Keratinocyte (primary cell): Measurements from ENCODE around the gene APBB2.

Experiments
- EZH2 ChIP-seq: IDR thresholded peaks from one replicate; pipeline ENCODE4 v1.6.1; 2012; ENCODE audit warnings: inconsistent platforms, mild to moderate bottlenecking, low read length, moderate library complexity
- TF ChIP-seq, protein P1 (sequence below), 3 experiments: IDR thresholded peaks in 1 of 3; conservative IDR thresholded peaks in 1 of 3; optimal IDR thresholded peaks in 1 of 3; 2 replicates in 2 of 3; 3 replicates in 1 of 3; pipeline versions ENCODE3 to v1.5.1; 2011; ENCODE audit warnings: low read length in 3 of 3, mild to moderate bottlenecking in 3 of 3, moderate library complexity in 2 of 3, control low read depth in 1 of 3, inconsistent platforms in 1 of 3; ENCODE audit not compliant: insufficient read depth in 2 of 3; ENCODE audit errors: extremely low read depth in 1 of 3

DNA sequence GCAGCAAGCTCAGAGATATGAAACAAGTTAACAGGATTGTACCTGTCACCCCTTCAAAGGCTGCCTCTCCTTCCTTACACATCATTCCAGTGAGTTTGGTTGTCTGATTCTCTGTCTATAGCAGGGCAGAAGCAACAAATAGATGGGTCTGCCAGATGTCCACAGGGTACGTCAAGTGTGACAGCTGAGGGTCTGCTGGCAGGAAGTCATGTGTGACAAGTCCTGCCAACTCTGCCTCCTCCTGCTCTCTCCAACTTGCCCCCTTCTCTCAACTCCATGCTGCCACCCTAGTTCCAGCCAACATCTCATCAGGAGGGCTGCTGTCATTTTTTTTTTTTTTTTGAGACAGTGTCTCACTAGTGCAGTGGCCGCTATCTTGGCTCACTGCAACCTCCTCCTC, 355.4 kb downstream of the APBB2 start:
- TF ChIP-seq, protein P1, sequence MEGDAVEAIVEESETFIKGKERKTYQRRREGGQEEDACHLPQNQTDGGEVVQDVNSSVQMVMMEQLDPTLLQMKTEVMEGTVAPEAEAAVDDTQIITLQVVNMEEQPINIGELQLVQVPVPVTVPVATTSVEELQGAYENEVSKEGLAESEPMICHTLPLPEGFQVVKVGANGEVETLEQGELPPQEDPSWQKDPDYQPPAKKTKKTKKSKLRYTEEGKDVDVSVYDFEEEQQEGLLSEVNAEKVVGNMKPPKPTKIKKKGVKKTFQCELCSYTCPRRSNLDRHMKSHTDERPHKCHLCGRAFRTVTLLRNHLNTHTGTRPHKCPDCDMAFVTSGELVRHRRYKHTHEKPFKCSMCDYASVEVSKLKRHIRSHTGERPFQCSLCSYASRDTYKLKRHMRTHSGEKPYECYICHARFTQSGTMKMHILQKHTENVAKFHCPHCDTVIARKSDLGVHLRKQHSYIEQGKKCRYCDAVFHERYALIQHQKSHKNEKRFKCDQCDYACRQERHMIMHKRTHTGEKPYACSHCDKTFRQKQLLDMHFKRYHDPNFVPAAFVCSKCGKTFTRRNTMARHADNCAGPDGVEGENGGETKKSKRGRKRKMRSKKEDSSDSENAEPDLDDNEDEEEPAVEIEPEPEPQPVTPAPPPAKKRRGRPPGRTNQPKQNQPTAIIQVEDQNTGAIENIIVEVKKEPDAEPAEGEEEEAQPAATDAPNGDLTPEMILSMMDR (optimal IDR thresholded peaks at IDR 0.05 in 1 of 3, IDR thresholded peaks at IDR 0.05 in 1 of 3, conservative IDR thresholded peaks at IDR 0.05 in 1 of 3; ENCODE audit: extremely low read depth in 1 of 3, insufficient read depth in 2 of 3, low read length in 3 of 3): no peak
- TF ChIP-seq EZH2: no peak
